ENCODE results near the gene DLGAP1.

DNA sequence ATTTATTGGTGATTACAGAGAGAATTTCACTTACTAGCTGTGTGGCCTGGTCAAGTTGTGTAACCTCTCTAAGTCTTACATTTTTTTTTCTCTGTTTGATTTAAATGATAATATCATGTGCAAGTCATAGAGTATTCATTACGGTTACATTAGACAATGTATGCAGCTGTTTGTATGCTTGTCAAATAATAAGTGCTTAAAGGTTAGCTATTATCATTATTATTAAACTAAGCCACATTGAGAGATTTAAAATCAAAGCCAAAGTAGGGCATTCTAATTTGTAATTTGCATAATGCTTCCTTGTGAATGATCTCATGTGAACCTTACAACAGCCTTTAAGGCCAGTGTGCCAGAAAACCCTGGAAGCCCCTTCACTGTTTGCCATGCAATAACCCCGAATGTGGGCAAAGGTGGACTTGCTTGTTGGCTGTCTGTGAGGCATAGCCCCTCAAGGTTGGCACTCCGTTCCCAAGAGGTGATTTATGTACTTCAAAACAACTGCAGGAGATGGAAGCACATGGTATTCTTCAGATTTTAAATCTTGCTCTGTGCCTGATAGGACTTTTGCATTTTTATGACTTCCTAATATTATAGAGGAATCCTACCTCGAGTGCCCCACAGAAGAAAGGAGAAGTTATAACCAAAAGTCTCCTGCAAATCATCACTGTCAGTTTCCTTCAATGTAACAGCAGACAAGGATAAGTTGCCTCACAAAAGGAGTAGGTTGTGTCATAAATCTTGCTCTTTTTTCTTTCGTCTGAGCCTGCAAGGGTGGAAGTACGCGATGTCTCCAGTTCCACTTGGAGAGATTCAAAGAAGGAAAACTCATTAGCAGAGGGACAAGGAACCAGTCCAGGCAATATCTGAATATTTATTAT lies 733.1 kb downstream of the DLGAP1 start:
- TF ChIP-seq, protein P1, sequence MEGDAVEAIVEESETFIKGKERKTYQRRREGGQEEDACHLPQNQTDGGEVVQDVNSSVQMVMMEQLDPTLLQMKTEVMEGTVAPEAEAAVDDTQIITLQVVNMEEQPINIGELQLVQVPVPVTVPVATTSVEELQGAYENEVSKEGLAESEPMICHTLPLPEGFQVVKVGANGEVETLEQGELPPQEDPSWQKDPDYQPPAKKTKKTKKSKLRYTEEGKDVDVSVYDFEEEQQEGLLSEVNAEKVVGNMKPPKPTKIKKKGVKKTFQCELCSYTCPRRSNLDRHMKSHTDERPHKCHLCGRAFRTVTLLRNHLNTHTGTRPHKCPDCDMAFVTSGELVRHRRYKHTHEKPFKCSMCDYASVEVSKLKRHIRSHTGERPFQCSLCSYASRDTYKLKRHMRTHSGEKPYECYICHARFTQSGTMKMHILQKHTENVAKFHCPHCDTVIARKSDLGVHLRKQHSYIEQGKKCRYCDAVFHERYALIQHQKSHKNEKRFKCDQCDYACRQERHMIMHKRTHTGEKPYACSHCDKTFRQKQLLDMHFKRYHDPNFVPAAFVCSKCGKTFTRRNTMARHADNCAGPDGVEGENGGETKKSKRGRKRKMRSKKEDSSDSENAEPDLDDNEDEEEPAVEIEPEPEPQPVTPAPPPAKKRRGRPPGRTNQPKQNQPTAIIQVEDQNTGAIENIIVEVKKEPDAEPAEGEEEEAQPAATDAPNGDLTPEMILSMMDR (IDR thresholded peaks at IDR 0.05; ENCODE audit: low read depth, low read length, missing input control), result no peak
- TF ChIP-seq TAF1 (conservative IDR thresholded peaks at IDR 0.05) (no peak), RXRA (IDR thresholded peaks at IDR 0.05) (no peak), JUND (IDR thresholded peaks at IDR 0.05) (no peak), RAD21 (IDR thresholded peaks at IDR 0.05) (no peak), EGR1 (IDR thresholded peaks at IDR 0.05; ENCODE audit: low read depth in 2 of 2) (no peak), YY1 (IDR thresholded peaks at IDR 0.05) (no peak), HNF4A (conservative IDR thresholded peaks at IDR 0.05) (no peak), HNF4G (IDR thresholded peaks at IDR 0.05) (no peak)
- TF ChIP-seq, protein P2, sequence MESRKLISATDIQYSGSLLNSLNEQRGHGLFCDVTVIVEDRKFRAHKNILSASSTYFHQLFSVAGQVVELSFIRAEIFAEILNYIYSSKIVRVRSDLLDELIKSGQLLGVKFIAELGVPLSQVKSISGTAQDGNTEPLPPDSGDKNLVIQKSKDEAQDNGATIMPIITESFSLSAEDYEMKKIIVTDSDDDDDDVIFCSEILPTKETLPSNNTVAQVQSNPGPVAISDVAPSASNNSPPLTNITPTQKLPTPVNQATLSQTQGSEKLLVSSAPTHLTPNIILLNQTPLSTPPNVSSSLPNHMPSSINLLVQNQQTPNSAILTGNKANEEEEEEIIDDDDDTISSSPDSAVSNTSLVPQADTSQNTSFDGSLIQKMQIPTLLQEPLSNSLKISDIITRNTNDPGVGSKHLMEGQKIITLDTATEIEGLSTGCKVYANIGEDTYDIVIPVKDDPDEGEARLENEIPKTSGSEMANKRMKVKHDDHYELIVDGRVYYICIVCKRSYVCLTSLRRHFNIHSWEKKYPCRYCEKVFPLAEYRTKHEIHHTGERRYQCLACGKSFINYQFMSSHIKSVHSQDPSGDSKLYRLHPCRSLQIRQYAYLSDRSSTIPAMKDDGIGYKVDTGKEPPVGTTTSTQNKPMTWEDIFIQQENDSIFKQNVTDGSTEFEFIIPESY (IDR thresholded peaks at IDR 0.05), result no peak
- TF ChIP-seq, protein P3, sequence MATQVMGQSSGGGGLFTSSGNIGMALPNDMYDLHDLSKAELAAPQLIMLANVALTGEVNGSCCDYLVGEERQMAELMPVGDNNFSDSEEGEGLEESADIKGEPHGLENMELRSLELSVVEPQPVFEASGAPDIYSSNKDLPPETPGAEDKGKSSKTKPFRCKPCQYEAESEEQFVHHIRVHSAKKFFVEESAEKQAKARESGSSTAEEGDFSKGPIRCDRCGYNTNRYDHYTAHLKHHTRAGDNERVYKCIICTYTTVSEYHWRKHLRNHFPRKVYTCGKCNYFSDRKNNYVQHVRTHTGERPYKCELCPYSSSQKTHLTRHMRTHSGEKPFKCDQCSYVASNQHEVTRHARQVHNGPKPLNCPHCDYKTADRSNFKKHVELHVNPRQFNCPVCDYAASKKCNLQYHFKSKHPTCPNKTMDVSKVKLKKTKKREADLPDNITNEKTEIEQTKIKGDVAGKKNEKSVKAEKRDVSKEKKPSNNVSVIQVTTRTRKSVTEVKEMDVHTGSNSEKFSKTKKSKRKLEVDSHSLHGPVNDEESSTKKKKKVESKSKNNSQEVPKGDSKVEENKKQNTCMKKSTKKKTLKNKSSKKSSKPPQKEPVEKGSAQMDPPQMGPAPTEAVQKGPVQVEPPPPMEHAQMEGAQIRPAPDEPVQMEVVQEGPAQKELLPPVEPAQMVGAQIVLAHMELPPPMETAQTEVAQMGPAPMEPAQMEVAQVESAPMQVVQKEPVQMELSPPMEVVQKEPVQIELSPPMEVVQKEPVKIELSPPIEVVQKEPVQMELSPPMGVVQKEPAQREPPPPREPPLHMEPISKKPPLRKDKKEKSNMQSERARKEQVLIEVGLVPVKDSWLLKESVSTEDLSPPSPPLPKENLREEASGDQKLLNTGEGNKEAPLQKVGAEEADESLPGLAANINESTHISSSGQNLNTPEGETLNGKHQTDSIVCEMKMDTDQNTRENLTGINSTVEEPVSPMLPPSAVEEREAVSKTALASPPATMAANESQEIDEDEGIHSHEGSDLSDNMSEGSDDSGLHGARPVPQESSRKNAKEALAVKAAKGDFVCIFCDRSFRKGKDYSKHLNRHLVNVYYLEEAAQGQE (IDR thresholded peaks at IDR 0.05), result no peak
- TF ChIP-seq, protein P4, sequence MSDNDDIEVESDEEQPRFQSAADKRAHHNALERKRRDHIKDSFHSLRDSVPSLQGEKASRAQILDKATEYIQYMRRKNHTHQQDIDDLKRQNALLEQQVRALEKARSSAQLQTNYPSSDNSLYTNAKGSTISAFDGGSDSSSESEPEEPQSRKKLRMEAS (IDR thresholded peaks at IDR 0.05), result no peak

All from liver (tissue), 3 donors.